NCI-H1694 (cell line): ENCODE measurements around the gene ABL2.
"Not testable (repeated sequence)": the region's sequence is repeated elsewhere in the genome, so short reads cannot be mapped to it uniquely, and the experiment has no call there.

Experiments
- DNase-seq: peaks from one replicate; lab custom pipeline; 2025; lab: John Stamatoyannopoulos, UW

ABL2 gene

DNA sequence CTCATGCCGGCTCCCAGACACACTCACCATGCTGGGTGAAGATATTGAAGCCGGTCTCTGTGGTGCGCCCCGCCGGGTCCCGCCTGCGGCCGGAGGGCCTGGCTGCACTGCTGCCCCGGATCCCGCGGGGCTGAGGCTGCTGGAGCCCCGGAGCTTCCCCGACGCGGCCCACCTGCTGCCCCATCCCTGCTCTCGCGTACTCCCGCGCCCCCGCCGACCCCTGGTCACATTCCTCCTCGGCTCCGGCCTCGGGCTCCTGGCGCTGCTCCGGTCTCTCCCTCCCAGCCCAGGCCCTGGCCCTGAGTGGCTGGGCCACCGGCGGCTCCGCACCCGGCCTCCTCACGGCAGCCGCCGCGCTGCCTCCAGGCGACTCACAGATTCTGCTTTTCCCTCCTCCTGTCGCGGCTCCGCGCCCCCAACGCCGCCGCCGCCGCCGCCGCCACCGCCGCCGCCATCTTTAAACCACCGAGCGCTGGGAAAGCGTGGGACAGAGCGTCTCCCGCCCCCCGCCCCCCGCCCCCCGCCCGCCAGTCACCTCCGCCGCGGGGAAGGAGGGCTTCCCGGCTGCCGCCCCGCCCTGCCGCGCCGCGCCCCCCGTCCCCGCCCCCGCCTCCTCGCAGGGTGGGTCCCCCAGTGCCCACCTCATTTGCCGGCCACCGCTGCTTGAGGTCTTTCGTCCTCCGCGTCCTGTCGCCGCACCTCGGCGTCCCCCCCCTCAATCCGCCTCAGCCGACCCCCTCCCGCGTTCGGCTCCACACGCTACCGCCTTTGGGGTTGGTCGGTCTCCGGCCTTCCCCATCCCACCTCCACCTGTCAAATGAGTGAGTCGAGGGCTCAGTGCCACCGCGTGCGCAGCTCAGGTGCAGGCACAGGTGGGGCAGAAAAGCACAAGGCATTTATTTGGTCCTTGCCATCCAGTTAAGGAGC lies at the start of gene ABL2:
ABL2 (minus strand) TSS at position 464 of the 927 bp plus-strand sequence; CDS start at position 184, 280 bp downstream.
- DNase-seq = peak; percentile 16

DNA sequence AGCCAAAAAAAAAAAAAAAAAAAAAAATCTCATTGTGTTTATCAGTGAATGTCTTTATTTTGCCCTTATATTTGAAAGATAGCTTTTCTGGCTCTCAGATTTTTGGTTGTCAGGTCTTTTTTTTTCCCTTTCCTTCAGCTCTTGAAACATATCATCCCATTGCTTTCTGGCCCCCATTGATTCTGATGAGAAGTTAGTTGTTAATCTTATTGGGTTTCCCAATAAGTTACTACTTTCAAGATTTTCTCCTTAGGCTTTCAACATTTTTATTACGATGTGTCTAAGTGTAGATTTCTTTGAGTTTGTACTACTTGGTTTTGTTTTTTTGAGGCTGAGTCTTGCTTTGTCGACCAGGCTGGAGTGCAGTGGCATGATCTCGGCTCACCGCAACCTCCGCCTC lies 49.4 kb upstream of the ABL2 start:
- DNase-seq = no peak

DNA sequence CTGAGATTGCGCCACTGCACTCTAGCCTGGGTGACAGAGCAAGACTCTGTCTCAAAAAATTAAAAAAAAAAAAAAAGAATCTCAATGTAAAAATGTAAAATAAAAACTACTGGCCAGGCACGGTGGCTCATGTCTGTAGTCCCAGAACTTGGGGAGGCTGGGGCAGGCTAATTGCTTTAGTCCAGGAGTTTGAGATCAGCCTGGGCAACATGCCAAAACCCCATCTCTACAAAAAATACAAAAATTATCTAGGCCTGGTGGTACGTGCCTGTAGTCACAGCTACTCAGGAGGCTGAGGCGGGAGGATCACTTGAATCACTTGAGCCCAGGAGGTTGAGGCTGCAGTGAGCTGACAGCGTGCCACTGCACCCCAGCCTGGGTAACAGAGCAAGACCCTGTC lies 44.9 kb upstream of the ABL2 start:
- DNase-seq = not testable (repeated sequence)

DNA sequence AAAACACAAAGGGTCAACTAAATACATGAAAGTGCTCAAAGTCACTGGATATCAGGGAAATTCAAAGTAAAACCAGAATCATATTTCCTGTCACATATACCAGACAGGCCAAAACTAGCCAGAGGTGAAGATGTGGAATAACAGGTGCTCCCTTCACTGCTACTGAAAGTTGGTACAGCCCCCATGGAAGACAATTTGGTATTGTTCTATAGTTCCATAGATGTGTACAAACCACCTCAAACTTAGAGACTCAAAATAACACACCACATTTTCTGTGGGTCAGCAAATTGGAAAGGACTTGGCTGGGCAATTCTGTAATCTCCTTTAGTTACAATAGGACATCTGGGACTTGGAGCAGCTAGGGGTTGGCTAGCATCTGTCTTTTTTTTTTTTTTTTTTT lies 39.6 kb upstream of the ABL2 start:
- DNase-seq = no peak

DNA sequence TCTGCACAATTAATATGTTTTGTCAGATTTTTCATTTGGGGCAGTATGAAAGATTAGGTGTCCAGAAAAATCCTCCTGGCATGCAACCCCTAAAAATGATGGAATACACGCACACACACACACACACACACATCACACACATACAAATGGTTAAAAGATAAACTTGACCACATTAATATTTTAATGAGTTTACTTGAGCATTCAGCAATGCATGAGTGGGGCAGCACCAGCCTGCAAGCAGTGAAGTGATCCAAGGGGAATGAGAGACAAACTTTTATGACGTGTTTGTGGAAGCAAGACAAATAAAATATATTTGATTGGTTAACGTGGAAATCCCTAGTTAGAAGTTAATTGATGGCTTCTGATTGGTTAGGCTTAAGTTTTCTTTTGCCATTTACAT lies 35.0 kb upstream of the ABL2 start:
- DNase-seq = no peak

DNA sequence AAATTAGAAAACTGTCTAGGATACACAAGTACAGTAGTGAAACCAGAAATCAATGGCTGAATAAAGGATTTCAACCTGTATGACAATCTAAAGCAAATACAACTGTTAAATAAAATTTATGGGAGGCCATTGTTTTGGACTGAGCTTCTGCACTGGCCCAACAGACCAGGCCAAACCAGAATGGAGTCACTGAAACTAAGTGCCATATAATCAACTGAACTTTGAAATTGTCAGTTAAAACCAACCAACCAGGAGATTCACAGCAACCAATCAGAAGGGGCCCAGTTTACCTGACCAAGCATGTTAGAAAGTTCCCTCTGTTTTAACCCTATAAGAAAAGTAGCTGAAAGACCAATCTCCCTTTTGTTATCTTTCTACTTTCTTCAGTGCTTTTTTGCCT lies 33.6 kb upstream of the ABL2 start:
- no peak for DNase-seq

DNA sequence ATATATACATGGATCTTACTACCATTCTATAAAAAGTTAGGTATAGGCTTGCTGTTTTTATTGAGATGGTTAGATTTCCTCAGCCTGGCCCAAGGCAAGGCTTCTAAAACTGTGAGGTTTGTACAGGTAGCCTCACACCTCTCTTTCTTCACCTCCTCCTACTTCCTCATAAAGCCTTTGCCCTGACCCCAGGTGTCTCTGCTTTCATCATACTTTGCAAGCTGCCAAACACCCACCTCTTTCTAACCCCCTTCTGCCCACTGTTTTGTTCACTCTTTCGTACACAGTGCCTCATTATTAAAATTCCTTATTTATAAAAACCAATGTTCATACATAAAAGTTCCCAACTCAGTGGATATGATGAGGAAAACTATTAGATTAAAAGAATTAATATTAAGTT lies 32.7 kb upstream of the ABL2 start:
- no peak for DNase-seq

DNA sequence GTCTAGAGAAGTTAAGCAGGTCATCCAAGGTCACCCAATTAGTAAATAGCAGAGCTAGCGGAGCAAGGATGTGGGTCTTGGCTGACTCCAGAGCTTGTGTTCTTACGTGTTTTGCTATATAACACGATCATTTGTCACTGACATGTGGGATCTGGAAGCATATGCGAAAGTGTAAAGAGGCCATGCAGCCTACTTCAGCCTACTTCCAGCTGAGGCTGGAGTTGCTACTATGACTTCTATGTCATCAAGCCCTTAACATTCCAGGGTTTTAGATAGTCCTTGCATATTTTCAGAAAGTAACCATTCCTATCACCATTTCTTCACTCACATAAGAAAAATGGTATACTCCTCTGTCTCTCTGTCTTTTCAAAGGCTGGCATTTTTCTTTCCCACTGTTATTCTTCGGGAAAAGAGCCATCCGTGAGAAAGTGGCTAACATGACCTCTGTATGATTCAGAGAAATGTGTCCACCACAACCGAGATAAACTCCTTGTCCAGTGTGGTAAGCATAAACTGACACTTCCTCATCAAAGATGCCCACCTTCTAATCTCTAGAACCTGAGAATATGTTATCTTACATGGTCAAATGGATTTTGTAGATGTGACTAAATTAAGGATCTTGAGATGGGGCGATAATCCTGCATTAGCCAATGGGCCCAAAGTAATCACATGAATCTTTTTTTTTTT lies 24.0 kb upstream of the ABL2 start:
- DNase-seq = no peak

DNA sequence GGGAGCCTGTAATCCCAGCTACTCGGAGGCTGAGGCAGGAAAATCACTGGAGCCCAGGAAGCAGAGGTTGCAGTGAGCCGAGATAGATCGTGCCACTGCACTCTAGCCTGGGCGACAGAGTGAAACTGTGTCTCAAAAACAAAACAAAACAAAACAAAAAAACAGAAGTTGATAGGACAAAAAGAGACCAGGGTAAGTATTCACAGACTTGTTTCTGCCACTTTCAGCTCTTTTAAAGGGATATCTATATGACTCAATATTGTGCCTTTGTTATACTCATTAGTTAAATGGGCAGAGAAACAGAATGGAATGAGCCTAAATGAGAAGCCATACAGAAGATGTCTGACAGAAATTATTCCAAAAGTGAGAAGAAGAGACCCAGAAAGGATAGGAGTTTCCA lies 23.1 kb upstream of the ABL2 start:
- no peak for DNase-seq

DNA sequence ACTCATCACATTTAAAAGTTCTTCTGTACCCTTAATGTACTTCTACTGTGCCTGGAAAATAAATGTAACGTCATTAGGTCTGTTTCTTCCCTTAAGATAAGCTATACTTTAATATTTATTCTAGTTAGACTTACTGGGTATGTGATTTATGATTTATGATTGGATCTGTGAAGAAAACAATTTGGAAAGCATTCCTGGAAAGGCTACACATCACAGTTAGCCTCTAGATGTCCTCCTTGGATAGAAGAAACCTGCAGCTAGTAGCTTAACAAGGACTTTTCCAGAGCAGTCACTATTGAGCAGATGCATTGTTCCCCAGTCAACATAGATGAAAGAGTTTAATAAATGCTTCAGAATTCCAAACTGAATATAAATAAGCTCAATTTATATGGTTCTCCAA lies 22.2 kb upstream of the ABL2 start:
- DNase-seq = peak; percentile 4

DNA sequence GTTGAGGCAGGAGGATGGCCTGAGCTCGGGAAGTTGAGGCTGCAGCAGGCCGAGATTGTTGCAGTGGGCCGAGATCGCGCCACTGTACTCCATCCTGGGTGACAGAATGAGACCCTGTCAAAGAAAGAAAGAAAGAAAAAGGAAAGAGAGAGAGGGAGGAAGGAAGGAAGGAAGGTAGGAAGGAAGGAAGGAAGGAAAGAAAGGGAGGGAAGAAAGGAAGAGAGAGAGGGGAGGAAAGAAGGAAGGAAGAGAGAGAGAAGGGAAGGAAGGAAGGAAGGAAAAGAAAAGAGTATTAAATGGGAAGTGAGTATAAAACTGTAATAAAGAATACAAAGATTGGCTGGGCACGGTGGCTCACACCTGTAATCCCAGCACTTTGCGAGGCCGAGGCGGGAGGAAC lies 18.4 kb upstream of the ABL2 start:
- DNase-seq = no peak

DNA sequence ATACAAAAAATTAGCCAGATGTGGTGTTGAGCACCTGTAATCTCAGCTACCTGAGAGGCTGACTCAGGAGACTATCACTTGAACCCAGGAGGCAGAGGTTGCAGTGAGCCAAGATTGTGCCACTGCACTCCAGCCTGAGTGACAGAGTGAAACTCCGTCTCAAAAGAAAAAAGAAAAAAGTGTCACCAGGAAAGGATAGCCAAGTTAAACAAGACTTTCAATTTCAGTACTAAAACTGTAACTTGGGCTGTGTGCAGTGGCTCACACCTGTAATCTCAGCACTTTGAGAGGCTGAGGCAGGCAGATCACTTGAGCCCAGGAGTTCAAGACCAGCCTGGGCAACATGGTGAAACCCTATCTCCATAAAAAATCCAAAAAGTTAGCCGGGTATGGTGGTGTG lies 15.9 kb upstream of the ABL2 start:
- not testable (repeated sequence) for DNase-seq

DNA sequence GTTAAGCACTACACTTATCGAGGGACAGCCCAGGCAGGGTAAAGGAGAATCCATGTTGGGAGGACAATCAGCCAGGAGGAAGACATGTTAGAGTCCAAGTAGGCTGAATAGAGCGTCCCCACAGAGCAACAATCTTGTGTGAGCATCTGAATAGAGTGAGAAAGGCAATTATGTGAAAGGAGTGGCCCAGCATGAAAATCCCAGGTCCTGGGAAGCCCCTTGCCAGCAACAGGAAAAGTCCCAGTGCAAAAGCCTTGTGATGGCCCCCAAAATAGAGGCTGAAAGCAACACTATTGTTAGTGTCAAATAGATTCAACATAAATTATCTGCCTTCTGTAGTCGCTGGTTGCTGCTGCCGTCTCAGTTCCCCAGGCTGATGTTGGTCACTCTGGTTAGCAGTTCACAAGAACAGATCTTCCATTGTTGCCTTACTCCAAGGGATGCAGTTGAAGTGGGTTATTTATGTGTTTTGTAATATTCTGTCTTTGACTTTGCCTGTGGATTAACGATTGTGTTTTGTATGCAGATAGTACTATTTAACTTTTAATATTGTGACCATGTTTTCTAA lies 12.1 kb upstream of the ABL2 start:
- no peak for DNase-seq

DNA sequence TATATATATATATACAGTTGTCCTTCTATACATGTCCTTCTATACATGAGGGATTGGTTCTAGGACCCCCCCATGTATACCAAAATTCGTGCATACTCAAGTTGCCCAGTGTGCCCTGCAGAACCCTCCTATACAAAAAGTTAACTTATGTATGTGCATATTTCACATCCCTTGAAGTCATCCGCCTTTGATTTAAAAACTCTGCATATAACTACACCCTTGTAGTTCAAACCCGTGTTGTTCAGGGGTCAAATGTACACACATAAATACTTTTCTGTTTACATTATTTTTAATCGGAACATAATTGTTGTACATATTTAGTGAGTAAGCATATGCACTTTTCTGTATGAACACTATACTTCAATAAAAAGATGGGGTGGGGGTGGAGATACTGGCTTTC lies 7.7 kb upstream of the ABL2 start:
- no peak for DNase-seq

DNA sequence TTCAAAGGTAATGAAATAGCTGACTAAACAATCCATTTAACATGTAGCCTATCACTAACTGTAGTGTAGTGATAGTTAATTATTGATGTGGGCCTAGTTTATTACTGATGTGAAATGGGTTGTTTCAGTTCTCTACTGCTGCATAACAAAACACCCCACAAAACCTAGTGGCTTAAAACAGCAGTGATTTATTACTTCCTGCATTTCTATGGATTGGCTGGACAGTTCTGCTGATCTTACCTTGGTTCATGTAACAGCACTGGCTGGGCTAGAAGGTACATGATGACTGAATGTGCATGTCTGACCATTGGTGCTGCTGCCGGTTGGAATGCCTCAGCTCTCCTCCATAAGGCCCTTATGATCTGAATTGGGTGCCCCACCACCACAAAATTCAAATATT lies 5.4 kb upstream of the ABL2 start:
- no peak for DNase-seq

DNA sequence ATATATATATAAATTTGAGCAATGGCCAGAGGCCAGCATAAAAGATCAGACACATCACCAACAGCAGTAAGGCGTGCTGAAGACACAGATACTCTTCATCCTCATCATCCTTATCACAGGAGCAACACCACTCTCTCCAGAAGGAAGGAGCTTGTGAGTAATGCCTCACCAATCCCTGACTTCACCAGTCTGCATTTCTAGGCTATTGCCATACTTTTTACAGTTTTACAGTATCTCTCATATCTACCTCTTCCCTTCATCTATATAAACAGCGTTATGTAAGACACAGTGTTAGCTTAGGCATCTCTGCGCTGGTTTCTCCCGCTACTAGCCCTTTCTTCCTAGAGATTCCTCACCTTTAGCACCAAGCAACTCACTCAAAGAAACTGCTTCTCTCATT lies 2.4 kb upstream of the ABL2 start:
- DNase-seq = no peak

DNA sequence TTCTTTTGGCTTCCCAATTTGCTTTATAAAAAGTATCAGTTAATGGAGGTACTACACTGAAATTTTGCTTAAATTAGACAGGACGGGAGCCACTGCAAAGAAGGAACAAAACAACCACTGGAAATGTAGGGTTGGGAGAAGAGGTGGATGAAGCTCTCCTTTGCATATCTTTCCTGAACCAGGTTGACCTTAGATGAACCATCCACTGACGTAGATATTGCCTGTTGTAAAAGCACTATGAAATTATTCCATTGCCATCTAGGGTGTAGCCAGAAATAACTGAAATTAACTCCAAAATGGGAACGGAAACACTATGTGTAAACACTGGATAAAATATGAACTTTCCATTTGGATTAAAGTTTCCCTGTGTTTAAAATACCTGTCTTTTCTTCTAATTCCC lies 1.2 kb upstream of the ABL2 start:
- DNase-seq = no peak

DNA sequence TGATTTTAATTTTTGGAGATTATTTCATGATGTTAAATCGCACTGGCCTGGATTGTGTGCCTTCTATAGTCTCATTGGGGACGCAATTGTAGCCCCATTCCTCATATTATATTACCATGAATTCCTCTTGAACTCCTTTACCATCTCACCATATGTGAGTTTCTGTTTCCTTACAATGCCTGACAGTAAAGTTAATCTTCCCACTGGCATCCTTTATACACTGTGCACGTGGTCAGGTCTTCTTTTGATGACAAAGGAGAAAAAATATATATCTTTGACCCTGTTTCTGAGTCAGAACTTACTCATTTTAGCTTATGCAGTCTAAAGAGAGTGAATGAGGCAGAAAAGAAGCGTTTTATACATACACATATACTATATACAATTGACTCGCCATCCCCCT lies 774 bp upstream of the ABL2 start:
- no peak for DNase-seq

DNA sequence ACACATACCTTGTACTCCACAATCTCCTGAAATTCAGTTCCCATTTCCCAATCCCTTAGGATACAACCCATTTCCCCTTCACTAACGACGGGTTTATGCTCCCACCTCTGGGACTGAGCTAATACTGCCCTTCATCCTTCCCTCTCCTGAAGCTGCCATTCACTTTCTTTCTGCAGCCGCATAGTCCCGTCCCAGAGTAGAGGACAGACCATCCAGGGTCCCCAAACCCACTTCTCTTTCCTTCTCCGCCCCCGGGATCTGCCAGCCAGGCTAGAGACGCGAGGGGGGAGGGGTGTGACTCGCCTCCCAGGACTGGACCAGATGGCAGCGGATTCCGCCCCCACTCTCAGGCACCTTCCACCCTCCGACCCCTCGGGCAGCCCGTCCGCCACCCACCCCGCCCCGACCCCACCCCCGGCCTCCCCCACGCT lies 679 bp downstream of the ABL2 start:
- DNase-seq = peak; percentile 8

DNA sequence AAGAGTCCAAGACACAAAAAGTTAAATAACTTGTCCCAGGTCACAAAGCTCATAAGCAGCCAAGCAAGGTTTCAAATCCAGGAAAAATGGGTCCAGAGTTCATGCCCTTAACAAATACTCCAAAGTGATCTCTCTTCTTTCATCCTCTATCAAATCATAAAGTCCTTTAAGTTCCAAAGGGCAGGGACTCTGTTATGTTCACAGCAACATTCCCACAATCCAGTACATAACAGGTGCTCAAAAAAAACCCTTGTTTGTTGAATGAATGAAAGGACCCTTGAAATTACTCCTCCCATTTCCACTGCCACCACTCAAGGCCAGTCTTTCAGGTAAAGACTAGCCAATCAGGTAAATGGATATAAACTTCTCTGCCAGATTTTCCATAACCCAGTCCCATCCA lies 2.7 kb downstream of the ABL2 start:
- DNase-seq = no peak

DNA sequence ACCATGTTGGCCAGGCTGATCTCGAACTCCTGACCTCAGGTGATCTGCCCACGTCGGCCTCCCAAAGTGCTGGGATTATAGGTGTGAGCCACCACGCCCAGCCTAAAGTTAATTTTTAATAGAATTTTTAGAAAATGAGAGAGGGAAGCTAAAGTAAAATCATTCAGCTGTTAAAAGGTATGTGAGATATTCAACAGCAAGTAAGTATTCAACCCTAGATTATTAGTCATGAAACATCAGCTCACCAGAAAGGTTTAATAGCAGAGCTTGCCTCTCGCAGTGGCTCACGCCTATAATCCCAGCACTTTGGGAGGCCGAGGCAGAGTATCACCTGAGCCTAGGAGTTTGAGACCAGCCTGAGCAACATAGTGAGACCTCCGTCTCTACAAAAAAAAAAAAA lies 5.0 kb downstream of the ABL2 start:
- not testable (repeated sequence) for DNase-seq

DNA sequence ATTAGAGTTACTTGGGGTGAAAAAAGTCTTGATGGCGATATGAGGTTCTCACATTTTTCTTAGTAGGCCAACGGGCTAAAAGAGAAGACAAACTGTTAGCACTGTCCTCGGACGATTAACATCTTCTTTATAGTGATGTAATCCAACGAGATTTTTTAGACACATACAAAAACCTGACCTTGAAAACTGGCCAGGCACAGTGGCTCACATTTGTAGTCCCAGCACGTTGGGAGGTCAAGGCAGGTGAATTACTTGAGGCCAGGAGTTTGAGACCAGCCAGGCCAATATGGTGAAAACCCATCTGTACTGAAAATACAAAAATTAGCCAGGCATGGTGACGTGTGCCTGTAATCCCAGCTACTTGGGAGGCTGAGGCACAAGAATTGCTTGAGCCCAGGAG lies 8.4 kb downstream of the ABL2 start:
- DNase-seq = not testable (repeated sequence)

DNA sequence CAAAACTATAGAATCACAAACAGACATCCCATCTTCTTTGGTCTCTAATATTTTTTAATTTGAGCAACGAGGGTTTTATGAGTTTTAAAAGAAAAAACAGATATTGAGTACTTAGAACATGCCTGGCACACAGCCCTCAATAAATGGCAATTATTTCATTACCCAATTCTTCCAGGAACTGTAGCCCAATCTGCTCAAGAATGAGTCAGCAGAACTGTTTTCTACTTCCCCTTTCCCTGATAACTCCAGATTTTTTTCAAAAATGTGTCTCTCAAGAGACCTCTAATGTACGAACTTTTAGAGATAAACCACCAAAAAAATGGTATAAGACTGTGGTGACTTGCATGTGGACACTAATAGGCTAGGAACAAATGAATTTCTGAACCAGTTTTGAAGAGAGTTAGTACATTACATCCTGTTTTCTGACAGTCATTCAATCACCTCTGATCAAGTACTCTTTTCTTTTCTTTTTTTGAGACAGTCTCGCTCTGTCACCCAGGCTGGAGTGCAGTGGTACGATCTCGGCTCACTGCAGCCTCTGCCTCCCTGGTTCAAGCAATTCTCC lies 11.5 kb downstream of the ABL2 start:
- no peak for DNase-seq
